ENCODE data around the gene MAEA.

The MAEA gene

GRCh38 chr4:1289207-1290164 is at the start of gene MAEA:
Gene MAEA (plus strand): TSS chr4:1289891. CDS start chr4:1289914, 23 bp downstream.
- TF ChIP-seq, protein P1, sequence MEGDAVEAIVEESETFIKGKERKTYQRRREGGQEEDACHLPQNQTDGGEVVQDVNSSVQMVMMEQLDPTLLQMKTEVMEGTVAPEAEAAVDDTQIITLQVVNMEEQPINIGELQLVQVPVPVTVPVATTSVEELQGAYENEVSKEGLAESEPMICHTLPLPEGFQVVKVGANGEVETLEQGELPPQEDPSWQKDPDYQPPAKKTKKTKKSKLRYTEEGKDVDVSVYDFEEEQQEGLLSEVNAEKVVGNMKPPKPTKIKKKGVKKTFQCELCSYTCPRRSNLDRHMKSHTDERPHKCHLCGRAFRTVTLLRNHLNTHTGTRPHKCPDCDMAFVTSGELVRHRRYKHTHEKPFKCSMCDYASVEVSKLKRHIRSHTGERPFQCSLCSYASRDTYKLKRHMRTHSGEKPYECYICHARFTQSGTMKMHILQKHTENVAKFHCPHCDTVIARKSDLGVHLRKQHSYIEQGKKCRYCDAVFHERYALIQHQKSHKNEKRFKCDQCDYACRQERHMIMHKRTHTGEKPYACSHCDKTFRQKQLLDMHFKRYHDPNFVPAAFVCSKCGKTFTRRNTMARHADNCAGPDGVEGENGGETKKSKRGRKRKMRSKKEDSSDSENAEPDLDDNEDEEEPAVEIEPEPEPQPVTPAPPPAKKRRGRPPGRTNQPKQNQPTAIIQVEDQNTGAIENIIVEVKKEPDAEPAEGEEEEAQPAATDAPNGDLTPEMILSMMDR (IDR thresholded peaks at IDR 0.05; ENCODE audit: insufficient read depth, low read depth, low read length, missing control alignments): no peak
- peak; percentile 98 for DNase-seq (ENCODE audit: low read depth)

GRCh38 chr4:1239950-1240307 is 49.8 kb upstream of the MAEA start:
- DNase-seq (ENCODE audit: low read depth): no peak
- H3K4me3 ChIP-seq (ENCODE audit: low read length): no peak overlapping the region
- TF ChIP-seq, protein P1 (IDR thresholded peaks at IDR 0.05; ENCODE audit: insufficient read depth, low read depth, low read length, missing control alignments): no peak

More at GRCh38 chr4:1289207-1290164, at the start of gene MAEA:
- H3K4me3 ChIP-seq (ENCODE audit: low read length): peak within 1 kb of the TSS; percentile 85

- no peak for DNase-seq (ENCODE audit: low read depth)
- TF ChIP-seq, protein P1 (IDR thresholded peaks at IDR 0.05; ENCODE audit: insufficient read depth, low read depth, low read length, missing control alignments): no peak
- H3K4me3 ChIP-seq (ENCODE audit: low read length): no peak overlapping the region
Measured at GRCh38 chr4:1240721-1241465, 48.8 kb upstream of the MAEA start.

DNA sequence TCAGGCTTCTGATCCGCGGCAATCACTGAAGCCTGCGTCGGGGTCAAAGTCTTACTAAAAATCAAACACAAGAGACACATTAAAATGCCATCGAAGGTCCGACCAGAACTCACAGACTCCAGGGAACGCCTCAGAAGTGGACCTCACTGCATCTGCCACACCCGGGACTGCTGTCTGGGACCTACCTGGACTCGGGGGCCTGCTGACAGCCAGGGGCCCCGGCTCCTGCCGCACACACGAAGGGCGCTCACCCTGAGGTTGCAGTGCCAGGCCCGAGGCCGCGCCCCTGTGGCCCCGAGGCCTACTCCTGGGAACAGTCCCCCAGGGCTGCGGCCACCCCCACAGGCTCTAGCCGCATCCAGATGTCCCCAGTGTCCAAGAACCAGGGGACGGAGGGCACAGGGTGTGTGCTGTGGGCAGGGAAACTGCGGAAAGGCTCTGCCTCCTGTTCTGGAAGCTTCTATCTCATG is 48.2 kb upstream of the MAEA start:
- TF ChIP-seq, protein P1 (IDR thresholded peaks at IDR 0.05; ENCODE audit: insufficient read depth, low read depth, low read length, missing control alignments): no peak
- DNase-seq (ENCODE audit: low read depth): no peak
- H3K4me3 ChIP-seq (ENCODE audit: low read length): no peak overlapping the region

DNA sequence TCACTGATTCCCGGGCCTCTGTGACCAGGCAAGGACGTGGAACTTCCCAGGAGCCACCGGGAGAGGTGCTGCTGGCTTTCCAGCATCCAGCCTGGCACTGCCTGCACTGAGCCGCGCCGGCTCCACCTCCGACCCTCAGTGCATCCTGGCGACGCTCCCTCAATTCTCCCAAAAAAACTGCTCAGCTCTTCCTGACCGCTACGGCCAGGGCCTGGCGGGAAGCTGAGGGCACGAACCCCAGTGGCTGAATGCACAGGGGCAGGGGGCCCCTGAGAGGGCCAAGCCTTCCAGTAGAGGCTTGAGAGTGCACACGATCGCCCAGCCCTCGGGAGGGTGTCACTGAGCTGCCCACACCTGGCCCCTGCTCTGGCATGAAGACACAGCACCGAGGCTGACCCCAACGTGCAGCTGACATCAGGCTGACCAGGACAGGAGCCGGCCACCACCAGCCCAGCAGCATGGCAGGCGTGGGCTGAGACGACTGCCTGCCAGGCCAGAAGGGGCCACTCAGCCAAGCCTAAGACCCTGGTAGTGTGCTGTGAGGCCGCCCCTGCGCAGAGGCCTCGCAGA is 47.7 kb upstream of the MAEA start:
- no peak overlapping the region for H3K4me3 ChIP-seq (ENCODE audit: low read length)
- TF ChIP-seq, protein P1 (IDR thresholded peaks at IDR 0.05; ENCODE audit: insufficient read depth, low read depth, low read length, missing control alignments): no peak
- no peak for DNase-seq (ENCODE audit: low read depth)

GRCh38 chr4:1242506-1243450 is 46.9 kb upstream of the MAEA start:
- no peak for DNase-seq (ENCODE audit: low read depth)
- TF ChIP-seq, protein P1 (IDR thresholded peaks at IDR 0.05; ENCODE audit: insufficient read depth, low read depth, low read length, missing control alignments): no peak
- no peak overlapping the region for H3K4me3 ChIP-seq (ENCODE audit: low read length)

Data from epithelial cell of esophagus (primary cell).